SK-N-SH (cell line): ENCODE data around the gene PTN. TPM values are rescaled to one million over a fixed set of nuclear protein-coding genes. Genes with fewer than 3 reads are reported as not detected.

Source experiments
- CTCF ChIA-PET: fragments of 300-600, 350-600 bp; formaldehyde crosslinking; extraction: SDS; loops from one replicate; lab custom pipeline; 2021; lab: Yijun Ruan, JAX
- POLR2A ChIA-PET: fragments of 350-600 bp; sonication (Branson Sonifier 250); formaldehyde crosslinking; extraction: SDS; loops from one replicate; lab custom pipeline; 2020; ENCODE audit warnings: antibody characterized with exemption, inconsistent platforms; lab: Yijun Ruan, JAX
- DNase-seq: peaks from one replicate; pipeline ENCODE4 v3.0.0; 2012
- H2AFZ ChIP-seq: fragments of 200-600 bp; sonication (generic); 2 replicates; pipeline ENCODE4 v1.8.1; 2016; ENCODE audit warnings: antibody characterized with exemption, mild to moderate bottlenecking, low read depth
- H3F3A ChIP-seq: fragments of 200-600 bp; sonication (generic); replicated peaks from 2 replicates; pipeline ENCODE3; 2016; ENCODE audit warnings: antibody characterized with exemption, mild to moderate bottlenecking; ENCODE audit not compliant: insufficient read depth
- H3K27ac ChIP-seq, 2 experiments: fragments of 200-500 bp in 1 of 2; fragments of 200-600 bp in 1 of 2; sonication (Bioruptor generic) in 1 of 2; sonication (generic), shearing (Covaris generic) in 1 of 2; 2 replicates each; pipeline versions ENCODE4 v1.5.1 to v1.6.1; 2014 to 2016; ENCODE audit warnings: low read depth in 2 of 2, inconsistent platforms in 1 of 2, low read length in 1 of 2, mild to moderate bottlenecking in 1 of 2, mixed read lengths in 1 of 2
- H3K27me3 ChIP-seq: fragments of 200-600 bp; sonication (generic), shearing (Covaris generic); 2 replicates; pipeline ENCODE4 v1.6.1; 2016; ENCODE audit warnings: mixed run types; ENCODE audit not compliant: insufficient read depth
- H3K36me3 ChIP-seq, 2 experiments: fragments of 200-500 bp in 1 of 2; fragments of 200-600 bp in 1 of 2; sonication (Bioruptor generic) in 1 of 2; sonication (generic) in 1 of 2; replicated peaks in 1 of 2; 2 replicates each; pipeline versions ENCODE3 to v1.5.1; 2014 to 2016; ENCODE audit warnings: low read length in 1 of 2, mild to moderate bottlenecking in 1 of 2; ENCODE audit not compliant: insufficient read depth in 2 of 2, control insufficient read depth in 1 of 2
- H3K4me1 ChIP-seq, 2 experiments: fragments of 200-500 bp in 1 of 2; fragments of 200-600 bp in 1 of 2; sonication (Bioruptor generic) in 1 of 2; sonication (generic), shearing (Covaris generic) in 1 of 2; 2 replicates each; pipeline versions ENCODE4 v1.5.1 to v1.6.1; 2014 to 2016; ENCODE audit warnings: low read depth in 1 of 2, low read length in 1 of 2, mixed run types in 1 of 2; ENCODE audit not compliant: insufficient read depth in 2 of 2, control insufficient read depth in 1 of 2
- H3K4me2 ChIP-seq: fragments of 200-600 bp; sonication (generic), shearing (Covaris generic); 2 replicates; pipeline ENCODE4 v1.6.1; 2017; ENCODE audit warnings: mixed run types
- H3K4me3 ChIP-seq, 2 experiments: fragments of 200-500 bp in 1 of 2; fragments of 200-600 bp in 1 of 2; sonication (Bioruptor generic) in 1 of 2; sonication (generic), shearing (Covaris generic) in 1 of 2; 2 replicates each; pipeline versions ENCODE4 v1.5.1 to v1.8.1; 2014 to 2016; ENCODE audit warnings: low read depth in 2 of 2, inconsistent platforms in 1 of 2, low read length in 1 of 2, mild to moderate bottlenecking in 1 of 2, mixed read lengths in 1 of 2, moderate library complexity in 1 of 2
- H3K79me2 ChIP-seq: fragments of 200-600 bp; sonication (generic); 2 replicates; pipeline ENCODE4 v1.8.1; 2017; ENCODE audit warnings: mild to moderate bottlenecking; ENCODE audit not compliant: insufficient read depth
- H3K9ac ChIP-seq: fragments of 200-600 bp; sonication (generic); 2 replicates; pipeline ENCODE4 v1.6.1; 2017; ENCODE audit warnings: mixed run types
- H3K9me2 ChIP-seq: fragments of 200-600 bp; sonication (generic); 2 replicates; pipeline ENCODE4 v1.6.1; 2017; ENCODE audit warnings: mixed run types
- H3K9me3 ChIP-seq: fragments of 200-600 bp; sonication (generic); 2 replicates; pipeline ENCODE4 v1.6.1; 2017; ENCODE audit warnings: mixed run types, mild to moderate bottlenecking, moderate library complexity
- H4K20me1 ChIP-seq: fragments of 200-600 bp; sonication (generic); 2 replicates; pipeline ENCODE4 v1.6.1; 2017; ENCODE audit warnings: mild to moderate bottlenecking, mixed run types; ENCODE audit not compliant: insufficient read depth
- CTCF ChIP-seq: fragments of 200-600 bp; sonication (generic); IDR thresholded peaks from 2 replicates; pipeline ENCODE4 v1.6.1; 2017; ENCODE audit warnings: antibody characterized with exemption, mild to moderate bottlenecking, moderate library complexity
- ELF1 ChIP-seq: IDR thresholded peaks from 2 replicates; pipeline ENCODE4 v1.4.0; 2012
- EP300 ChIP-seq, 2 experiments: IDR thresholded peaks; 2 replicates each; pipeline versions ENCODE4 v1.4.0 to v1.6.1; 2012; ENCODE audit warnings: borderline replicate concordance in 1 of 2, low read depth in 1 of 2, low read length in 1 of 2
- FOXJ3 ChIP-seq: sonication (generic); formaldehyde crosslinking; IDR thresholded peaks from 2 replicates; pipeline ENCODE4 v1.5.1; 2020; ENCODE audit warnings: mild to moderate bottlenecking, missing genetic modification reagents
- GABPA ChIP-seq: IDR thresholded peaks from 2 replicates; pipeline ENCODE4 v1.4.0; 2012; ENCODE audit warnings: low read depth, mild to moderate bottlenecking
- JUND ChIP-seq: IDR thresholded peaks from 2 replicates; pipeline ENCODE4 v1.4.0; 2012
- MEF2A ChIP-seq: IDR thresholded peaks from 2 replicates; pipeline ENCODE4 v1.4.0; 2012; ENCODE audit warnings: low read depth, borderline replicate concordance
- MXI1 ChIP-seq: IDR thresholded peaks from 2 replicates; pipeline ENCODE4 v1.6.1; 2012; ENCODE audit warnings: mild to moderate bottlenecking, low read depth, low read length, improper control_type of control experiment
- NRF1 ChIP-seq: IDR thresholded peaks from 2 replicates; pipeline ENCODE4 v1.6.1; 2012; ENCODE audit warnings: low read depth, mild to moderate bottlenecking, low read length
- PBX3 ChIP-seq: IDR thresholded peaks from 2 replicates; pipeline ENCODE4; 2012
- POLR2AphosphoS5 ChIP-seq: IDR thresholded peaks from 2 replicates; pipeline ENCODE4 v1.6.1; 2012; ENCODE audit warnings: low read depth, low read length
- RCOR1 ChIP-seq: fragments of 150-350 bp; IDR thresholded peaks from 2 replicates; pipeline ENCODE4 v1.6.1; 2017; ENCODE audit warnings: antibody characterized with exemption, low read length
- REST ChIP-seq: IDR thresholded peaks from 2 replicates; pipeline ENCODE4 v1.6.1; 2012; ENCODE audit warnings: mild to moderate bottlenecking, low read depth, low read length, moderate library complexity
- RFX5 ChIP-seq: IDR thresholded peaks from 2 replicates; pipeline ENCODE4 v1.6.1; 2012; ENCODE audit warnings: mild to moderate bottlenecking, improper control_type of control experiment, low read length
- TCF12 ChIP-seq: IDR thresholded peaks from 2 replicates; pipeline ENCODE4 v1.4.0; 2012
- TEAD4 ChIP-seq: IDR thresholded peaks from 2 replicates; pipeline ENCODE4 v1.4.0; 2012; ENCODE audit warnings: mild to moderate bottlenecking, borderline replicate concordance; ENCODE audit not compliant: insufficient read depth
- USF2 ChIP-seq: fragments of 150-350 bp; IDR thresholded peaks from 2 replicates; pipeline ENCODE4 v1.6.1; 2017; ENCODE audit warnings: antibody characterized with exemption, low read length, low read depth, borderline replicate concordance
- WGBS: methylation state at CpG from one replicate; pipeline ENCODE4 v1.1.6; 2017; ENCODE audit warnings: low lambda C conversion rate; 5-methylcytosine and 5-hydroxymethylcytosine counted together
- polyA plus RNA-seq, 3 experiments: library from polyadenylated mRNA; depleted of rRNA; stranded (reverse); fragments of >200 nt; gene quantifications; 2 replicates each; pipeline ENCODE4 v1.2.3, GENCODE V29; 2012

PTN gene
- polyA plus RNA-seq, 1 of the 3 experiments (the other 2 are of a cell fraction), result 23.7 TPM

GRCh38 chr7:137363683-137364082 lies 20.1 kb upstream of the PTN start:
- H3K4me2 ChIP-seq, result no peak overlapping the region
- H3K79me2 ChIP-seq, result no peaks in the 10 kb centered on the region
- H3K27ac ChIP-seq, result no peak overlapping the region
- WGBS, result 61% methylated on average over 6 of the region's 6 CpGs
- no peaks in the 10 kb centered on the region for H3K4me1 ChIP-seq
- no peaks in the 10 kb centered on the region for H4K20me1 ChIP-seq
- H3F3A ChIP-seq, result no peaks in the 10 kb centered on the region
- TF ChIP-seq EP300 (IDR thresholded peaks at IDR 0.05; ENCODE audit: borderline replicate concordance in 1 of 2, low read depth in 1 of 2, low read length in 1 of 2) (no peak), REST (no peak), PBX3 (no peak), ELF1 (no peak), FOXJ3 (CRISPR knock-in tag) (no peak), MEF2A (no peak), RCOR1 (no peak), USF2 (no peak), RFX5 (no peak), NRF1 (no peak)
- H2AFZ ChIP-seq, result no peak overlapping the region
- H3K9me3 ChIP-seq, result peaks cover 13% of the 10 kb centered on the region; the same call in 1 of the 2 replicates
- no peak overlapping the region for H3K4me3 ChIP-seq
- no peak overlapping the region for H3K9ac ChIP-seq
- H3K36me3 ChIP-seq, result no peaks in the 10 kb centered on the region
- no peaks in the 10 kb centered on the region for H3K27me3 ChIP-seq
- ChIA-PET CTCF (interaction anchor here (0.6 to 1.5 kb wide), 3 partner anchors 8 to 292 kb away, joined by 3 to 6 read pairs (median 4); no protein-coding TSS in a partner anchor), POLR2A (no interaction called here)
- H3K9me2 ChIP-seq, result no peaks in the 10 kb centered on the region
- DNase-seq, result no peak

- POLR2A ChIA-PET, result no interaction called here
- Histone ChIP-seq H3K9ac (no peak overlapping the region), H3K4me1 (no peaks in the 10 kb centered on the region), H3K79me2 (no peaks in the 10 kb centered on the region), H3K9me3 (peaks cover 13% of the 10 kb centered on the region; the same call in 1 of the 2 replicates), H3K27ac (no peak overlapping the region), H3K36me3 (no peaks in the 10 kb centered on the region), H3K4me3 (no peak overlapping the region), H4K20me1 (no peaks in the 10 kb centered on the region), H2AFZ (no peak overlapping the region), H3K9me2 (no peaks in the 10 kb centered on the region), H3F3A (no peaks in the 10 kb centered on the region), H3K4me2 (no peak overlapping the region), H3K27me3 (no peaks in the 10 kb centered on the region)
- DNase-seq, result no peak
- CTCF ChIA-PET, result no interaction called here
- 35% methylated on average over 1 of the region's 1 CpG for WGBS
- TF ChIP-seq TCF12 (no peak), REST (no peak), RCOR1 (no peak), POLR2AphosphoS5 (no peak), TEAD4 (no peak), CTCF (no peak), MXI1 (no peak), JUND (no peak), GABPA (no peak)
These were observed 16.6 kb upstream of the PTN start for GRCh38 chr7:137360087-137360679.
